Activated naive CD8-positive, alpha-beta T cell treated with anti-CD3 and anti-CD28 coated beads for 36 hours (primary cell): ENCODE measurements around the gene HBD. TPM values are rescaled to one million over a fixed set of nuclear protein-coding genes. Genes with fewer than 3 reads are reported as not detected.
"Not testable (repeated sequence)": the region's sequence is repeated elsewhere in the genome, so short reads cannot be mapped to it uniquely, and the experiment has no call there.

Source experiments
- DNase-seq: peaks from one replicate; pipeline ENCODE4 v3.0.0; 2021
- H3K27ac Mint-ChIP-seq: one replicate; pipeline ENCODE4 v1.8.0; 2022; ENCODE audit warnings: mild to moderate bottlenecking, moderate library complexity, mixed read lengths
- H3K27me3 Mint-ChIP-seq: one replicate; pipeline ENCODE4 v1.8.0; 2022; ENCODE audit warnings: mild to moderate bottlenecking, mixed read lengths
- H3K36me3 Mint-ChIP-seq: one replicate; pipeline ENCODE4 v1.8.0; 2021; ENCODE audit warnings: mild to moderate bottlenecking, mixed read lengths
- H3K4me1 Mint-ChIP-seq: one replicate; pipeline ENCODE4 v1.8.0; 2021; ENCODE audit warnings: mixed read lengths
- H3K4me3 Mint-ChIP-seq: one replicate; pipeline ENCODE4 v1.8.0; 2022; ENCODE audit warnings: mild to moderate bottlenecking, moderate library complexity, mixed read lengths
- H3K9me3 Mint-ChIP-seq: one replicate; pipeline ENCODE4 v1.8.0; 2022; ENCODE audit warnings: mixed read lengths
- total RNA-seq, 2 experiments: library from RNA; stranded (reverse); gene quantifications; one replicate each; pipeline ENCODE4 v1.2.3, GENCODE V29; 2021

HBD gene
- total RNA-seq, 2 experiments from 2014 or later = not detected

GRCh38 chr11:5265832-5266231 is 31.5 kb upstream of the HBD start:
- H3K36me3 Mint-ChIP-seq = no peaks in the 10 kb centered on the region
- DNase-seq = no peak
- peaks cover 4% of the 10 kb centered on the region for H3K27me3 Mint-ChIP-seq
- H3K9me3 Mint-ChIP-seq = peaks cover 2% of the 10 kb centered on the region
- no peak overlapping the region for H3K27ac Mint-ChIP-seq
- no peak overlapping the region for H3K4me3 Mint-ChIP-seq
- H3K4me1 Mint-ChIP-seq = no peaks in the 10 kb centered on the region

DNA sequence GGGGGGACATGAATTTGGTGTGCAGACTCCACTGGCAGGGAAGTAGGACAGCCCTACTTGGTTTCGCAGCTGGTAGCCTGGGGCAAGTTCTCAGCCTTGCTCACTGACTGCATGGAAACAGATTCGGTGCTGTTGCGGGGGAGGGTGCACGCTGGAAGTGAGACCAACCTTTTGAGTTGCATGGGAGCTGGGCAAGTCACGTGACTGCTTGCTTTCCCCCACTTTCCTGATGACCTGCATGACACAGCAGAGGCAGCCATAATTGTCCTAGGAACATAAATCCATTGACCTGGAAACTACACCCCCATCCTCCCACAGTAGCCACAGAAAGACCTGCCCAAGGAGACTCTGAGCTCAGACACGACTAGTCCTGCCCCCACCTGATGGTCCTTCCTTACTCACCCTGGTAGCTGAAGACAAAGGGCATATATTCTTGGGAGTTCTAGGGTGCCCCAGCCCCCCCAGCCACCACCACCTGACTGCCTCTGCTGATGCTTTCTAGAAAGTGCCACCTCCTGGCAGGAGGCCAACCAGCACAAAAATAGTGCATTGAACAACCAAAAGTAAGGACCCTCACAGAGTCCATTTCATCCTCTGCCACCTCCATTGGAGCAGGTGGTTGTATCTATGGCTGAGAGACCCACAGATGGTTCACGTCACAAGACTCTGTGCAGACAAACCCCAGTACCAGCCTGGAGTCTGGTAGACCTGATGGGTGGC is 24.4 kb upstream of the HBD start:
- DNase-seq = no peak
- H3K4me1 Mint-ChIP-seq = no peaks in the 10 kb centered on the region
- no peak overlapping the region for H3K4me3 Mint-ChIP-seq
- peaks cover 26% of the 10 kb centered on the region for H3K27me3 Mint-ChIP-seq
- no peaks in the 10 kb centered on the region for H3K36me3 Mint-ChIP-seq
- no peak overlapping the region for H3K27ac Mint-ChIP-seq
- peaks cover 4% of the 10 kb centered on the region for H3K9me3 Mint-ChIP-seq

GRCh38 chr11:5257296-5257695 is 23.0 kb upstream of the HBD start:
- H3K36me3 Mint-ChIP-seq = no peaks in the 10 kb centered on the region

DNA sequence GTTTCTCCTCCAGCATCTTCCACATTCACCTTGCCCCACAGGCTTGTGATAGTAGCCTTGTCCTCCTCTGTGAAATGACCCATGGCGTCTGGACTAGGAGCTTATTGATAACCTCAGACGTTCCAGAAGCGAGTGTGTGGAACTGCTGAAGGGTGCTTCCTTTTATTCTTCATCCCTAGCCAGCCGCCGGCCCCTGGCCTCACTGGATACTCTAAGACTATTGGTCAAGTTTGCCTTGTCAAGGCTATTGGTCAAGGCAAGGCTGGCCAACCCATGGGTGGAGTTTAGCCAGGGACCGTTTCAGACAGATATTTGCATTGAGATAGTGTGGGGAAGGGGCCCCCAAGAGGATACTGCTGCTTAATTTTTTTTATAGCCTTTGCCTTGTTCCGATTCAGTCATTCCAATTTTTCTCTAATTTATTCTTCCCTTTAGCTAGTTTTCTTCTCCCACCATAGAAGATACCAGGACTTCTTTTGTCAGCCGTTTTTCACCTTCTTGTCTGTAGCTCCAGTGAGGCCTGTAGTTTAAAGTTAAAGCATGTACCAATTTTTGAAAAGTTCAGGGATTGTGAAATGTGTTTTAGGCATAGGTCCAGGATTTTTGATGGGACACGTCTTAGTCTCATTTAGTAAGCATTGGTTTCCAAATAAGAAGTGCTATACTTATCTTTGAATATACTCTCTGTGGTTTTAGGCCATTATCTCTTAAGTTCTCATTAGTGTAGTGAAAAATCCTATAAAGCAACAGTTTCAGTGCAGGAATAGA is 20.5 kb upstream of the HBD start, which contains the start of gene HBG2:
HBG2 (minus strand) TSS at position 136 of the 768 bp plus-strand sequence; CDS start at position 83, 53 bp downstream.
- H3K9me3 Mint-ChIP-seq, H3K27ac Mint-ChIP-seq, DNase-seq, H3K4me1 Mint-ChIP-seq, H3K36me3 Mint-ChIP-seq, H3K4me3 Mint-ChIP-seq: not testable (repeated sequence)
- peaks cover 18% of the 10 kb centered on the region for H3K27me3 Mint-ChIP-seq

More at GRCh38 chr11:5257296-5257695, 23.0 kb upstream of the HBD start:
- no peak overlapping the region for H3K4me3 Mint-ChIP-seq
- no peak overlapping the region for H3K27ac Mint-ChIP-seq
- H3K4me1 Mint-ChIP-seq = no peaks in the 10 kb centered on the region
- DNase-seq = no peak
- H3K27me3 Mint-ChIP-seq = peaks cover 23% of the 10 kb centered on the region
- H3K9me3 Mint-ChIP-seq = peaks cover 2% of the 10 kb centered on the region

- H3K4me1 Mint-ChIP-seq, H3K4me3 Mint-ChIP-seq, H3K27ac Mint-ChIP-seq, DNase-seq, H3K36me3 Mint-ChIP-seq, H3K9me3 Mint-ChIP-seq: not testable (repeated sequence)
- peaks cover 11% of the 10 kb centered on the region for H3K27me3 Mint-ChIP-seq
These were observed 19.7 kb upstream of the HBD start for GRCh38 chr11:5254023-5254422.

DNA sequence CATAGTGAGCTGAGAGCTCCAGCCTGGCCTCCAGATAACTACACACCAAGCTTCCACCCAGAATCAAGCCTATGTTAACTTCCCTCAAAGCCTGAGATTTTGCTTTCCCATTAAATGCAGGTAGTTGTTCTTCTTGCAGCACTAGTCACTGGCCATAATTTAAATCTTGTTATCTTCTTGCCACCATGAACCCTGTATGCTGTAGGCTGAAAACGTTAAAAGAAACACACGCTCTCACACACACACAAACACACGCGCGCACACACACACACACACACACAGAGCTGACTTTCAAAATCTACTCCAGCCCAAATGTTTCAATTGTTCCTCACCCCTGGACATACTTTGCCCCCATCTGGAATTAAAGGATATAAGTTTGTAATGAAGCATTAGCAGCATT is 19.2 kb upstream of the HBD start:
- not testable (repeated sequence) for DNase-seq, H3K27me3 Mint-ChIP-seq, H3K9me3 Mint-ChIP-seq, H3K4me3 Mint-ChIP-seq, H3K4me1 Mint-ChIP-seq, H3K27ac Mint-ChIP-seq, H3K36me3 Mint-ChIP-seq

GRCh38 chr11:5252919-5253265 is 18.6 kb upstream of the HBD start:
- H3K4me3 Mint-ChIP-seq = no peak overlapping the region
- H3K27ac Mint-ChIP-seq = no peak overlapping the region
- H3K27me3 Mint-ChIP-seq = peaks cover 2% of the 10 kb centered on the region
- no peaks in the 10 kb centered on the region for H3K4me1 Mint-ChIP-seq
- no peak for DNase-seq
- H3K9me3 Mint-ChIP-seq = no peaks in the 10 kb centered on the region
- no peaks in the 10 kb centered on the region for H3K36me3 Mint-ChIP-seq

GRCh38 chr11:5252192-5252918 is 18.1 kb upstream of the HBD start:
- Mint-ChIP-seq H3K9me3 (no peaks in the 10 kb centered on the region), H3K36me3 (no peaks in the 10 kb centered on the region), H3K4me1 (no peaks in the 10 kb centered on the region), H3K4me3 (no peak overlapping the region), H3K27me3 (no peaks in the 10 kb centered on the region), H3K27ac (no peak overlapping the region)
- DNase-seq = no peak

GRCh38 chr11:5251746-5252145 is 17.5 kb upstream of the HBD start:
- H3K4me3 Mint-ChIP-seq = no peak overlapping the region
- DNase-seq = no peak
- H3K27ac Mint-ChIP-seq = no peak overlapping the region
- no peaks in the 10 kb centered on the region for H3K36me3 Mint-ChIP-seq
- no peaks in the 10 kb centered on the region for H3K4me1 Mint-ChIP-seq
- H3K9me3 Mint-ChIP-seq = no peaks in the 10 kb centered on the region
- no peaks in the 10 kb centered on the region for H3K27me3 Mint-ChIP-seq

- no peaks in the 10 kb centered on the region for H3K4me1 Mint-ChIP-seq
- H3K27me3 Mint-ChIP-seq = no peaks in the 10 kb centered on the region
- no peaks in the 10 kb centered on the region for H3K9me3 Mint-ChIP-seq
- no peak for DNase-seq
- H3K4me3 Mint-ChIP-seq = no peak overlapping the region
- H3K36me3 Mint-ChIP-seq = no peaks in the 10 kb centered on the region
- no peak overlapping the region for H3K27ac Mint-ChIP-seq
These were observed 16.4 kb upstream of the HBD start for GRCh38 chr11:5250543-5251204.

DNA sequence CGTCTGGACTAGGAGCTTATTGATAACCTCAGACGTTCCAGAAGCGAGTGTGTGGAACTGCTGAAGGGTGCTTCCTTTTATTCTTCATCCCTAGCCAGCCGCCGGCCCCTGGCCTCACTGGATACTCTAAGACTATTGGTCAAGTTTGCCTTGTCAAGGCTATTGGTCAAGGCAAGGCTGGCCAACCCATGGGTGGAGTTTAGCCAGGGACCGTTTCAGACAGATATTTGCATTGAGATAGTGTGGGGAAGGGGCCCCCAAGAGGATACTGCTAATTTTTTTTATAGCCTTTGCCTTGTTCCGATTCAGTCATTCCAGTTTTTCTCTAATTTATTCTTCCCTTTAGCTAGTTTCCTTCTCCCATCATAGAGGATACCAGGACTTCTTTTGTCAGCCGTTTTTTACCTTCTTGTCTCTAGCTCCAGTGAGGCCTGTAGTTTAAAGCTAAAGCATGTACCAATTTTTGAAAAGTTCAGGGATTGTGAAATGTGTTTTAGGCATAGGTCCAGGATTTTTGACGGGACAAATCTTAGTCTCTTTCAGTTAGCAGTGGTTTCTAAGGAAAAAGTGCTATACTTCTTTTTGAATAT is 15.6 kb upstream of the HBD start, which contains the start of gene HBG1:
HBG1 (minus strand) TSS at position 51 of the 590 bp plus-strand sequence. CDS start 53 bp downstream, outside the sequence.
- H3K27me3 Mint-ChIP-seq, H3K4me1 Mint-ChIP-seq, H3K4me3 Mint-ChIP-seq, H3K27ac Mint-ChIP-seq, H3K36me3 Mint-ChIP-seq, H3K9me3 Mint-ChIP-seq, DNase-seq: not testable (repeated sequence)

DNA sequence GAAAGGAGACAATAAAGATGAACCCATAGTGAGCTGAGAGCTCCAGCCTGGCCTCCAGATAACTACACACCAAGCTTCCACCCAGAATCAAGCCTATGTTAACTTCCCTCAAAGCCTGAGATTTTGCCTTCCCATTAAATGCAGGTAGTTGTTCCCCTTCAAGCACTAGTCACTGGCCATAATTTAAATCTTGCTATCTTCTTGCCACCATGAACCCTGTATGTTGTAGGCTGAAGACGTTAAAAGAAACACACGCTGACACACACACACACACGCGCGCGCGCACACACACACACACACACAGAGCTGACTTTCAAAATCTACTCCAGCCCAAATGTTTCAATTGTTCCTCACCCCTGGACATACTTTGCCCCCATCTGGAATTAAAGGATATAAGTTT is 14.2 kb upstream of the HBD start:
- not testable (repeated sequence) for H3K4me3 Mint-ChIP-seq, H3K27ac Mint-ChIP-seq, H3K36me3 Mint-ChIP-seq, H3K4me1 Mint-ChIP-seq, DNase-seq, H3K27me3 Mint-ChIP-seq, H3K9me3 Mint-ChIP-seq

DNA sequence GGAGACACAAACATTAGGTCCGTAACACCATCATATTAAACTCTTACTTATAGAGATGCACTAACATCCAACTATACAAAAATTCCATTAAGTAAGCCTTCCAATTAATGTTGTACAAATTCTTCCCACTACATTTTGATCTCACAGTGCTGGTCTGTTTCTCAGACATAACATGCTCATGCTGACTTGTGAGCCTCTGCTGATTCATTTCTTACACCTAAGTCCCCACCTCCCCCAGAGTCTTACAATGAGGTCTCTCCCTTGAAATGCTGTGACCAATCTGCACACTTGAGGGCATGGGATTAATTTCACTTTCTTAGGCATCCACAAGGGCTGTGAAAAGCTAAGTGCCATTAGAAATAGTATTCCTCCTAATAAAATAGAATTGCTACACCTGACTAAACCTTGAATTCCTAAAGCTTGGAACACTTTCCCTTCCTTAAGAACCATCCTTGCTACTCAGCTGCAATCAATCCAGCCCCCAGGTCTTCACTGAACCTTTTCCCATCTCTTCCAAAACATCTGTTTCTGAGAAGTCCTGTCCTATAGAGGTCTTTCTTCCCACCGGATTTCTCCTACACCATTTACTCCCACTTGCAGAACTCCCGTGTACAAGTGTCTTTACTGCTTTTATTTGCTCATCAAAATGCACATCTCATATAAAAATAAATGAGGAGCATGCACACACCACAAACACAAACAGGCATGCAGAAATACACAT is 13.3 kb upstream of the HBD start:
- H3K9me3 Mint-ChIP-seq = no peaks in the 10 kb centered on the region
- no peak overlapping the region for H3K4me3 Mint-ChIP-seq
- H3K27ac Mint-ChIP-seq = no peak overlapping the region
- no peak for DNase-seq
- no peaks in the 10 kb centered on the region for H3K27me3 Mint-ChIP-seq
- H3K4me1 Mint-ChIP-seq = no peaks in the 10 kb centered on the region
- no peaks in the 10 kb centered on the region for H3K36me3 Mint-ChIP-seq

DNA sequence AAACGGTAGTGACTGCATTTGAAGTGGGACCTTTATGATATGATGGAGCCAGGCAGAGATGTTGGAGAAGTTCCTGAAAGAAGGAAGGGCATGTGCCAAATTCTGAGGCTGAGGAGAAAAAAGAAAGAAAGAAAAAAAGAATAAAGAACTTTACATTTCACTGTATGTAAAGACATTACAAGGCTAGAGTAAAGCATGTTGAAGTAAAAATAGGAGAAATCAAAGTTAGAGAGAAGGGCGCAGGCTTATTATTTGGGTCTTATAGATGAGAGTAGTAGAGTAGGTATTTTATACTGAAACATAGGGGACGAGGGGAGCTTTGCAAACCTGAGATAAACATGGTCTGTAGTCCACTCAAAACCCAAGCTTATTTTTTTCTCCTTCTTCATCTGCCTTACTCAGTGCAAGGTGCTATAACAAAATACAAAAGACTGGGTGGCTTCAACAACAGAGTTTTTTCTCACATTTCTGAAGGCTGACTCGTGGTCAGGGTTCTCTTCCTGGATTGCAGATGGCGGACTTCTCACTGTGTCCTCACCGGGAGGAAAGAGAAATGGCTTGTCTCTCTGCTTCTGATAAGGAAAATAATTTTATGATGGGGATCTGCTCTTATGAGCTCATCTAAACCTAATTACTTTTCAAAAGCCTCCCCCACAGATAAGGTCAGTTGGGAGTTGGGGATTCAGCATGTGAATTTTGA is 12.6 kb upstream of the HBD start:
- Mint-ChIP-seq H3K27ac (no peak overlapping the region), H3K9me3 (no peaks in the 10 kb centered on the region), H3K4me3 (no peak overlapping the region), H3K36me3 (no peaks in the 10 kb centered on the region), H3K27me3 (no peaks in the 10 kb centered on the region), H3K4me1 (no peaks in the 10 kb centered on the region)
- DNase-seq = no peak
